AG09309 (cell line): ENCODE measurements around the gene MLPH.

Experiments
- DNase-seq: peaks from one replicate; pipeline ENCODE4 v3.0.0-alpha.2; 2010; ENCODE audit warnings: low read depth
- H3K4me3 ChIP-seq: 2 replicates; pipeline ENCODE4 v1.5.1; 2011; ENCODE audit warnings: mild to moderate bottlenecking, low read depth, low read length, moderate library complexity; ENCODE audit not compliant: control insufficient read depth
- TF ChIP-seq, protein P1 (sequence below): IDR thresholded peaks from 2 replicates; pipeline ENCODE4 v1.5.1; 2011; ENCODE audit warnings: mild to moderate bottlenecking, low read depth, low read length, inconsistent platforms; ENCODE audit not compliant: insufficient read depth, control insufficient read depth; ENCODE audit errors: missing control alignments

MLPH gene

DNA sequence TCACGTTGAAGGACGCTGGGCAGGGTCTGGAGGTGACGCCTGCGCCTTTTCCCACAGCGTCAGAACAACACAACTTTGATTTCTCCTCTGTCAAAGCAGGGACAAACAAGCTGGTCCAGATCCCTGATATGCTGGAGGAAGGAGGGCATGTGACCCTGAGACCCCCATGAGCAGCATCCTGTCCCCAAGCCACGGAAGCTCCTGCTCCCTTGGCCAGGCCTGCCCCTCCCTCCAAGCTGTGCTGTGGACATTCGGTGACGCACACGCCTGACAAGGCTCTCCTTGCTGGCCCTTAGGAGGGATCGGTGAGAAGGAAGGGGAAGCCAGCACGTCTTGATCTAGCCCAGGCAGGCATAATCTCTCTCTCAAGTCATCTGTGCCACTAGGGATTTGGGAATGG is 11.3 kb downstream of the MLPH start:
- no peak overlapping the region for H3K4me3 ChIP-seq
- no peak for DNase-seq
- TF ChIP-seq, protein P1, sequence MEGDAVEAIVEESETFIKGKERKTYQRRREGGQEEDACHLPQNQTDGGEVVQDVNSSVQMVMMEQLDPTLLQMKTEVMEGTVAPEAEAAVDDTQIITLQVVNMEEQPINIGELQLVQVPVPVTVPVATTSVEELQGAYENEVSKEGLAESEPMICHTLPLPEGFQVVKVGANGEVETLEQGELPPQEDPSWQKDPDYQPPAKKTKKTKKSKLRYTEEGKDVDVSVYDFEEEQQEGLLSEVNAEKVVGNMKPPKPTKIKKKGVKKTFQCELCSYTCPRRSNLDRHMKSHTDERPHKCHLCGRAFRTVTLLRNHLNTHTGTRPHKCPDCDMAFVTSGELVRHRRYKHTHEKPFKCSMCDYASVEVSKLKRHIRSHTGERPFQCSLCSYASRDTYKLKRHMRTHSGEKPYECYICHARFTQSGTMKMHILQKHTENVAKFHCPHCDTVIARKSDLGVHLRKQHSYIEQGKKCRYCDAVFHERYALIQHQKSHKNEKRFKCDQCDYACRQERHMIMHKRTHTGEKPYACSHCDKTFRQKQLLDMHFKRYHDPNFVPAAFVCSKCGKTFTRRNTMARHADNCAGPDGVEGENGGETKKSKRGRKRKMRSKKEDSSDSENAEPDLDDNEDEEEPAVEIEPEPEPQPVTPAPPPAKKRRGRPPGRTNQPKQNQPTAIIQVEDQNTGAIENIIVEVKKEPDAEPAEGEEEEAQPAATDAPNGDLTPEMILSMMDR, result no peak

DNA sequence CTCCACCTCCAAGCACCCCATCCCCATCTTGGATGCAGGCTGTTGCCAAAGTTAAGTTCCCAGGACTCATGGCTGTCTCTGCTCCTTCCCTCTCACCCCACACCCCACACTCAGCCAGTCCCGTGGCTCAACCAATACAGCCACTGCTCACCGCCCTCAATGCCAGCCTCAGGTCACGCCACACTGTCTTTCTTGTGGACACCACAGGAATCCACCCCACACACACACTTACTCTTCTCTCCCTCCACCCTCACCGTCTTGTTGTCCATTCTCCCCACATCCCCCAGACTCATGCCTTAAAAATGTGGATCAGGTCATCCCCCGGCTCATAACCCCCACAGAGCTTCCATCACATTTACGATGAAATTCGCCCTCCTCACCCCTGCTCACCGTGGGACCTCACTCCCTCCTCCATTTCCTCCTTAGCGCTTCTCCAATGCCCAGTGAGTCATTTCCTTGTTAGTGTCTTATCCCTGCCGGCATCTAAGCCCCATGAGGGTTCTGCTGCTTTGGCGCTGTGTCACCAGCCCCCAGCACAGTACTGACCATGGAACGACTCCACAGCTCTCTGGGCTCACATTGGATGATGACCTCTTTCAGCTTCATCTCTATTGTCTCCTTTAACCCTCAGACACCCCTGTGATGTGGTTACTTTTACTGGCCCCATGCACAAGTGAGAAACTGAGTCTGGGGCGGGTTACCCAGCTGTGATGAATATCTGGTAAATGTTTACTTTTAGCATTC is 13.8 kb downstream of the MLPH start:
- TF ChIP-seq, protein P1, result no peak
- peak; percentile 99 for DNase-seq
- no peak overlapping the region for H3K4me3 ChIP-seq

DNA sequence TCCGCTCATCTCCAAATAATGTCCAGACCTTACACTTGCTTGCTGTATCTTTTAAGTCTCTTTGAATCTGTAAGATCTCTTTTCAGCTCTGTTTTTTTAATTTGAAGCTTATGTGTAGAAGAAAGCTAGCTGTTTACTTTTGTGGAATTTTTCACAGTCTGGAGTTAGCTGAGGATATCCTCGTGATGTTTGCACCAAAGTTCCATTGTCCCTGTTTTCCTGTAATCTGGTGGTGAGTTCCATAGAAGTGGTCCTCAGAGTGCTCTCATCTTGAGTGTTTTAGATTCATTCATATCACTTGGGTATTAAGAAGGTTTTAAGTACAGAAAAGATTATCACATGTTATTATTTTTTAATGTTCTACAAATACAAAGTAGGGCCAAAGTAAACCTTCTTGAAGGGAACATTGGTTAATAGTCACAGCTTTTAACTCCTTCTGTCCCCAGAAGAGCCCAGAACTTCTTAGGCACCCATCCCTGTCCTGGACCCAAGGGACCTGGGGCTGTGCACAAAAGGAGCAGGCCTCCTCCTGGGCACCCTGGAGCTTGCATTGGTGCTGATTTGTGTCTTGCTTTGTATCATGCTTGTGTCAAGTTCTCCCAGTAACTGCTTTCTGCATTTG is 15.0 kb downstream of the MLPH start:
- no peak overlapping the region for H3K4me3 ChIP-seq
- DNase-seq, result no peak

DNA sequence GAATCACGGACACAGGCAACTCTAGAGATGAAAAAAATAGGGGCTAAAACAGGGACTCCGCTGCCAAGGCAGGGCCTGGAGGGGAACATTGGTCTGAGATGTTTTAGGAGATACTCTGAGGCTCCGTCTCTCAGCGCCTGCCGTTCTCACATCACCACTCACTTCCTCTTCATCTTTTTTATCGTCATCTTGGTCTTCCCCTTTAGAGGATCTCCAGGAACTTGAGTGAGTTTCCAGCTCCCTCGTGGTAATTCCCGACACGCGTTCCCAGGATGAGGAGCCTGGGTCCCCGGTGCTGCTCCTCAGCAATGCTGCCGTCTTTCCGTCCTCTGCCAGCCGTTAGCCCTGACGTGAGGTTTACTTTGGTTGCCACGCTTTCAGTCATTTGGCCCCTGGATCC is 16.1 kb downstream of the MLPH start:
- TF ChIP-seq, protein P1, result no peak
- no peak overlapping the region for H3K4me3 ChIP-seq
- DNase-seq, result no peak

More for the DNA sequence above, 15.0 kb downstream of the MLPH start:
- TF ChIP-seq, protein P1, result no peak

DNA sequence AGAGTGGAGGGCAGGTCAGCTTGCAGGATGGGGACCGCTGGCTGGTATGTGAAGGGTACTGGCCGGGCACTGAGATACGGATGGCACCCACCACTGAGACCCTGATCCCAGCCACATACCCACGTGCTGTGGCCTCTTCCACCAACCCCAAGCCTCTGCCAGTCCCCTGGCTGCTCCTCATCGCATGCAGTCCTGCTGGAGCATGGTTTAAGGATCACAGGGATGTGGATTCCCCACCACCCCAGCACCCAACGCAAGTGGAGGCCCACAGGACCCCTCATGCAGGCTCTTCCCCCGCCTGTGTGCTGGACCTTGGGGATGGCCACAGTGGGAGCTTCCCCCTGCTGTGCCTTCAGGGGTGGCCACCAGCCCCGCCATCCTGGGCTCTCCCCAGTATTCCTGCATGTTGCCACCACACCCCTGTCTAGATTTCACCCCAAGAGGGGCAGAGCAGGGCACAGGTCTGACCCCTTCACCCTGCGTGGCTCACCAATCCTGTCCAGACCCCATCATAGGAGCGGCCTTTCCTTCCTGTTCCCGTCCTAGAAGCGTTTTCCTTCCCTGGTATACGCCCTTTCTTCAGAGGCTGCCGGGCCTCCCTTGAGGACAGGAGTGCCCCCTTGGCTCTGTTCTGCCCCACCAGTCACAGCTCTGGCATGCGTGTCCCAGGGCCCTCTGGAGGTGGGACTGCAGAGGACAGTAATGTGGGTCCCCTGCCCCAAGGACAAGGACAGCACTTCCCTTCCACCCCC is 18.3 kb downstream of the MLPH start:
- no peak for DNase-seq
- TF ChIP-seq, protein P1, result no peak
- no peak overlapping the region for H3K4me3 ChIP-seq

DNA sequence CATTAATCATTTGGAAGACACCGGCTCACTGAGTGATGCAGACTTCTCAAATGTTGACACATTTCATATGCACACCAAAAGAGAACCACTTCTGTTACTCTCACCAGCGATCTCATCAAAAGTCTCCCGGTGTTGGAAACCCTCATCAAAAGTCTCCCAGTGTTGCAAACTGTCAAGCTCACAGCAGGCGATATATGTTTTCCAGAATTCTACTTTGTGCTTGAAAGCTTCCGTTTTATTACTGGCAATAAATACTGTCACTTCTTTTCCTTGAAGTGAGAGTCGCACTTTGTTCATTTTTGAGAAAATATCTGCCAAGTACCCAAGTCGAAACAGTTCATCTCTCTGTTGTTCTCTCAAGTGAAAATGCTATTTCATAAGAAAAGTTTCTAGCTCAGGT is 20.5 kb downstream of the MLPH start:
- no peak for DNase-seq
- TF ChIP-seq, protein P1, result no peak
- no peak overlapping the region for H3K4me3 ChIP-seq
